Measurements from ENCODE around the gene CELF4. TPM values are rescaled to one million over a fixed set of nuclear protein-coding genes. Genes with fewer than 3 reads are reported as not detected.

Gene CELF4
- total and polyA plus RNA-seq, 2 of the 4 experiments (the other 2 are of a cell fraction): not detected

DNA sequence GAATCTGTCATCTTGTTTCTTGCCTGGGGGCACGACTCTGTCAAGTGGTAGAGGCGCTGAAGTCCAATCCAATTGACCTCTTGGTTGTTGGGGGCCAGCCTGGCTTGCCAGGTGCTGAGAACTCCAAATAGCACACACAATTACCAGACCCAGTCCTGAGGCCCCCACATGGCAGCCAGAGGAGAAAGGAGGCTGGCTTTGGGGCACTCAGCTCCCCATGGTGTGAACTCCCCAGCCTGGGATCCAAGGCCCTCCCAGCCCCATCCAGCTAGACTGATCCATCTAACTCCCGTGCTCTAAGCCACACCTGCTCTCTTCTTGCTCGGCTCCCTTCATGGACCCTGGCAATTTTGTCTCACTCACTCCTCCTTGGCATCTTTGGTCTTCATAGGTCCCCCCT lies 170.0 kb downstream of the CELF4 start:
- Histone ChIP-seq H3K56ac (ENCODE audit: extremely low read depth, insufficient read depth, low read length) (no peak overlapping the region), H3K9me3 (ENCODE audit: control insufficient read depth, insufficient read depth, low read length) (no peaks in the 10 kb centered on the region), H3K23ac (ENCODE audit: low read depth, low read length) (no peak overlapping the region), H4K20me1 (ENCODE audit: insufficient read depth, low read length) (no peaks in the 10 kb centered on the region), H3K18ac (ENCODE audit: low read depth, low read length) (no peak overlapping the region; the same call in 1 of the 2 replicates), H3K4me3 (ENCODE audit: insufficient read depth, low read depth, low read length) (no peak overlapping the region), H3K27me3 (ENCODE audit: control insufficient read depth, insufficient read depth, low read length) (peaks cover 4% of the 10 kb centered on the region; the same call in 1 of the 2 replicates), H2AFZ (replicated peaks; ENCODE audit: low read length, poor library complexity) (no peak overlapping the region), H3K36me3 (ENCODE audit: control insufficient read depth, insufficient read depth, low read length) (no peaks in the 10 kb centered on the region), H2AK9ac (replicated peaks; ENCODE audit: low read depth, low read length, poor library complexity) (no peak overlapping the region), H3K79me1 (ENCODE audit: low read depth in 1 of 2, low read length in 2 of 2) (no peaks in the 10 kb centered on the region), H3K27ac (ENCODE audit: insufficient read depth, low read length) (no peak overlapping the region), H2BK15ac (ENCODE audit: low read depth, low read length) (no peak overlapping the region; the same call in 2 of the 3 replicates), H3K4ac (ENCODE audit: low read depth, low read length) (no peak overlapping the region; the same call in 1 of the 2 replicates), H3K14ac (replicated peaks; ENCODE audit: low read depth, low read length) (no peak overlapping the region), H4K5ac (ENCODE audit: low read depth, low read length) (no peak overlapping the region), H2BK20ac (ENCODE audit: low read depth, low read length) (0 out of 2 replicates have a peak overlapping the region, but pooled peaks have one; percentile 29), H3K9me1 (ENCODE audit: insufficient read depth, low read length) (peaks cover 3% of the 10 kb centered on the region; the same call in 1 of the 2 replicates), H2AK5ac (ENCODE audit: low read depth, low read length) (no peak overlapping the region), H2BK120ac (ENCODE audit: low read depth, low read length) (no peak overlapping the region), H3K4me2 (ENCODE audit: low read depth, low read length) (no peak overlapping the region), H3K9ac (ENCODE audit: low read depth, low read length) (no peak overlapping the region), H3K4me1 (ENCODE audit: control insufficient read depth, insufficient read depth, low read length) (peaks cover 20% of the 10 kb centered on the region), H4K91ac (ENCODE audit: insufficient read depth, low read depth, low read length) (no peak overlapping the region), H2BK5ac (ENCODE audit: low read depth, low read length, poor library complexity, severe bottlenecking) (no peak overlapping the region), H4K8ac (ENCODE audit: low read depth in 2 of 2, low read length in 2 of 2) (no peak overlapping the region)
- ATAC-seq (ENCODE audit: low read depth): no peak
- TF ChIP-seq POLR2A (IDR thresholded peaks at IDR 0.05; ENCODE audit: low read depth, low read length) (no peak), RFX5 (IDR thresholded peaks at IDR 0.05; ENCODE audit: low read depth, low read length) (no peak), MAZ (IDR thresholded peaks at IDR 0.05; ENCODE audit: borderline replicate concordance, low read depth, low read length) (no peak), MAFK (IDR thresholded peaks at IDR 0.05; ENCODE audit: low read depth, low read length) (no peak), CEBPB (IDR thresholded peaks at IDR 0.05; ENCODE audit: low read depth, low read length) (no peak), RAD21 (IDR thresholded peaks at IDR 0.05; ENCODE audit: low read length) (no peak), RCOR1 (IDR thresholded peaks at IDR 0.05; ENCODE audit: insufficient replicate concordance, low read length) (no peak)
- TF ChIP-seq, protein P1, sequence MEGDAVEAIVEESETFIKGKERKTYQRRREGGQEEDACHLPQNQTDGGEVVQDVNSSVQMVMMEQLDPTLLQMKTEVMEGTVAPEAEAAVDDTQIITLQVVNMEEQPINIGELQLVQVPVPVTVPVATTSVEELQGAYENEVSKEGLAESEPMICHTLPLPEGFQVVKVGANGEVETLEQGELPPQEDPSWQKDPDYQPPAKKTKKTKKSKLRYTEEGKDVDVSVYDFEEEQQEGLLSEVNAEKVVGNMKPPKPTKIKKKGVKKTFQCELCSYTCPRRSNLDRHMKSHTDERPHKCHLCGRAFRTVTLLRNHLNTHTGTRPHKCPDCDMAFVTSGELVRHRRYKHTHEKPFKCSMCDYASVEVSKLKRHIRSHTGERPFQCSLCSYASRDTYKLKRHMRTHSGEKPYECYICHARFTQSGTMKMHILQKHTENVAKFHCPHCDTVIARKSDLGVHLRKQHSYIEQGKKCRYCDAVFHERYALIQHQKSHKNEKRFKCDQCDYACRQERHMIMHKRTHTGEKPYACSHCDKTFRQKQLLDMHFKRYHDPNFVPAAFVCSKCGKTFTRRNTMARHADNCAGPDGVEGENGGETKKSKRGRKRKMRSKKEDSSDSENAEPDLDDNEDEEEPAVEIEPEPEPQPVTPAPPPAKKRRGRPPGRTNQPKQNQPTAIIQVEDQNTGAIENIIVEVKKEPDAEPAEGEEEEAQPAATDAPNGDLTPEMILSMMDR (conservative IDR thresholded peaks at IDR 0.05; ENCODE audit: low read depth, low read length): no peak
- ChIA-PET CTCF (no interaction called here), POLR2A (ENCODE audit: unreplicated experiment) (no interaction called here)
- DNase-seq: no peak
- no TSS peak for BruUV-seq (replicated peaks)
- in situ Hi-C loops (cut with MboI; ENCODE audit: low sequenced_read_pairs) (loop anchor here (10.0 kb wide), 1 partner anchor 49 kb away; no protein-coding TSS in a partner anchor), dilution Hi-C loops (cut with HindIII; ENCODE audit: low sequenced_read_pairs, unreplicated experiment) (no loop called here), intact Hi-C loops (cut with micrococcal nuclease) (loop anchor here (2.0 kb wide), 1 partner anchor 81 kb away; no protein-coding TSS in a partner anchor)
- WGBS, 2 experiments (ENCODE audit: extremely low coverage in 2 of 2, insufficient read length in 1 of 2): no CpG with 5 or more reads among the region's 4 CpGs
